GM19328 (cell line): ENCODE results near the gene PLEKHD1.

Source experiments
- ATAC-seq: cut with Tn5 transposase; IDR thresholded peaks from one replicate; pipeline ENCODE4 v1.9.1; 2021; ENCODE audit warnings: mild to moderate bottlenecking, moderate library complexity; ENCODE audit not compliant: unreplicated experiment

Gene PLEKHD1

GRCh38 chr14:69543341-69544115 lies 59.0 kb downstream of the PLEKHD1 start:
- ATAC-seq, result no peak

GRCh38 chr14:69547701-69548348 lies 63.3 kb downstream of the PLEKHD1 start:
- ATAC-seq, result no peak

GRCh38 chr14:69548566-69548965 lies 64.0 kb downstream of the PLEKHD1 start:
- no peak for ATAC-seq

GRCh38 chr14:69551511-69551910 lies 67.0 kb downstream of the PLEKHD1 start:
- ATAC-seq, result no peak

GRCh38 chr14:69553252-69553651 lies 68.7 kb downstream of the PLEKHD1 start:
- ATAC-seq, result no peak

GRCh38 chr14:69554500-69554899 lies 70.0 kb downstream of the PLEKHD1 start:
- no peak for ATAC-seq

GRCh38 chr14:69558774-69559173 lies 74.2 kb downstream of the PLEKHD1 start:
- no peak for ATAC-seq

- no peak for ATAC-seq
Observed at GRCh38 chr14:69559581-69560011, 75.1 kb downstream of the PLEKHD1 start.

- no peak for ATAC-seq
Observed at GRCh38 chr14:69560826-69561225, 76.3 kb downstream of the PLEKHD1 start.

- ATAC-seq, result no peak
Observed at GRCh38 chr14:69561893-69562292, 77.4 kb downstream of the PLEKHD1 start.

GRCh38 chr14:69567563-69567962 lies 83.0 kb downstream of the PLEKHD1 start:
- no peak for ATAC-seq

GRCh38 chr14:69569859-69570258 lies 85.3 kb downstream of the PLEKHD1 start:
- no peak for ATAC-seq

GRCh38 chr14:69570836-69571330 lies 86.4 kb downstream of the PLEKHD1 start:
- ATAC-seq, result no peak

GRCh38 chr14:69571449-69572029 lies 87.0 kb downstream of the PLEKHD1 start:
- ATAC-seq, result no peak

GRCh38 chr14:69572030-69572840 lies 87.7 kb downstream of the PLEKHD1 start:
- no peak for ATAC-seq

- ATAC-seq, result no peak
Observed at GRCh38 chr14:69572841-69573135, 88.3 kb downstream of the PLEKHD1 start.

- no peak for ATAC-seq
Observed at GRCh38 chr14:69573205-69573830, 88.8 kb downstream of the PLEKHD1 start.

GRCh38 chr14:69573831-69574262 lies 89.3 kb downstream of the PLEKHD1 start:
- no peak for ATAC-seq

- no peak for ATAC-seq
Observed at GRCh38 chr14:69574263-69574953, 89.9 kb downstream of the PLEKHD1 start, which contains the start of gene CCDC177. TSS of gene CCDC177 (minus strand) at chr14:69574871. CDS start at chr14:69573622, 1,249 bp downstream.

- ATAC-seq, result no peak
Observed at GRCh38 chr14:69574954-69575295, 90.4 kb downstream of the PLEKHD1 start.
